Stimulated activated CD8-positive, alpha-beta memory T cell treated with anti-CD3 and anti-CD28 coated beads, Interleukin-4, amount 100 ng/mL, for 4 hours (primary cell): ENCODE measurements around the gene PSMB11.
A peak's percentile ranks its signal among the peaks of the same experiment; 100 is the strongest.

Experiments
- DNase-seq, 2 donors: peaks; one replicate each; pipeline ENCODE4 v3.0.0-alpha.2; 2020; ENCODE audit warnings: low read depth in 2 of 2, low spot score in 1 of 2

PSMB11 gene

GRCh38 chr14:23057757-23058653 lies 16.0 kb downstream of the PSMB11 start:
- peak; percentile 71 to 82 for DNase-seq

- DNase-seq, result no peak
Measured at GRCh38 chr14:23058654-23059504, 16.9 kb downstream of the PSMB11 start.

GRCh38 chr14:23060536-23061260 lies 18.7 kb downstream of the PSMB11 start:
- no peak for DNase-seq

GRCh38 chr14:23062002-23062401 lies 20.0 kb downstream of the PSMB11 start:
- no peak for DNase-seq

GRCh38 chr14:23063601-23064000 lies 21.6 kb downstream of the PSMB11 start:
- DNase-seq, result no peak

GRCh38 chr14:23066368-23066767 lies 24.4 kb downstream of the PSMB11 start:
- no peak for DNase-seq

- no peak for DNase-seq
Measured at GRCh38 chr14:23066855-23067744, 25.1 kb downstream of the PSMB11 start.

- no peak for DNase-seq
Measured at GRCh38 chr14:23067847-23068788, 26.1 kb downstream of the PSMB11 start.

GRCh38 chr14:23068789-23069412 lies 26.9 kb downstream of the PSMB11 start:
- DNase-seq, result peak; percentile 33 to 34

GRCh38 chr14:23069413-23069806 lies 27.4 kb downstream of the PSMB11 start:
- no peak for DNase-seq

GRCh38 chr14:23070262-23071129 lies 28.5 kb downstream of the PSMB11 start:
- no peak for DNase-seq

GRCh38 chr14:23071244-23071920 lies 29.4 kb downstream of the PSMB11 start:
- peak; percentile 38 to 53 for DNase-seq

- DNase-seq, result no peak
Measured at GRCh38 chr14:23071921-23072539, 30.0 kb downstream of the PSMB11 start.

GRCh38 chr14:23074906-23075305 lies 32.9 kb downstream of the PSMB11 start:
- DNase-seq, result no peak

- no peak for DNase-seq
Measured at GRCh38 chr14:23076785-23077408, 34.9 kb downstream of the PSMB11 start.

- no peak for DNase-seq
Measured at GRCh38 chr14:23077962-23078361, 36.0 kb downstream of the PSMB11 start.
